GM12891 (cell line): Measurements from ENCODE around the gene MED26.

Experiments used
- POLR2A ChIP-seq: IDR thresholded peaks from 2 replicates; pipeline ENCODE4 v1.6.1; 2011; ENCODE audit warnings: low read depth, low read length, control low read depth
- POLR2AphosphoS5 ChIP-seq: IDR thresholded peaks from 2 replicates; pipeline ENCODE4 v1.6.1; 2011; ENCODE audit warnings: low read depth, low read length, control low read depth
- TAF1 ChIP-seq: IDR thresholded peaks from 2 replicates; pipeline ENCODE4 v1.6.1; 2011; ENCODE audit warnings: low read depth, low read length, control low read depth

DNA sequence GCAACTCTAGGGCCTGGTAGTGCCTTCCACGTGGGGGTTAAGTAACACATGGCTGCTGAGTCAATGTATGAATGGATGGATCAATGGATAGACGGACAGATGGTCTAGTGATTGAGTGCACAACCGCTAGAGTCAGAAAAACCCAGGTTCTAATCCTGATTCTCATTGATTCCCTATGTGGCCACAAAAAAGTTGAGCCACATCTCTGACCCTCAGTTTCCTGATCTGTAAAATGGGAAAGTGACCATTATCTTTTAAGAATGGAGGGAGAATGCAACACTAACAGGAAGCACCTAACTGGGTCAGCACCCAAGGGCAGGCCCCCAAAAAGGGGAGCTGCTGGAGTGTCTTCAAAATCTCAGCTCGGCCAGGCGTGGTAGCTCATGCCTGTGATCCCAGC lies 29.4 kb upstream of the MED26 start:
- TF ChIP-seq POLR2A, result no peak
- no peak for TF ChIP-seq POLR2AphosphoS5
- TF ChIP-seq TAF1, result no peak
